GM12874 (cell line): Measurements from ENCODE around the gene DGKE.

ENCODE experiments used
- TF ChIP-seq, protein P1 (sequence below): IDR thresholded peaks from 2 replicates; pipeline ENCODE4 v1.5.1; 2011; ENCODE audit warnings: low read depth, mild to moderate bottlenecking, control low read depth, low read length, moderate library complexity; ENCODE audit not compliant: insufficient read depth

DGKE gene

DNA sequence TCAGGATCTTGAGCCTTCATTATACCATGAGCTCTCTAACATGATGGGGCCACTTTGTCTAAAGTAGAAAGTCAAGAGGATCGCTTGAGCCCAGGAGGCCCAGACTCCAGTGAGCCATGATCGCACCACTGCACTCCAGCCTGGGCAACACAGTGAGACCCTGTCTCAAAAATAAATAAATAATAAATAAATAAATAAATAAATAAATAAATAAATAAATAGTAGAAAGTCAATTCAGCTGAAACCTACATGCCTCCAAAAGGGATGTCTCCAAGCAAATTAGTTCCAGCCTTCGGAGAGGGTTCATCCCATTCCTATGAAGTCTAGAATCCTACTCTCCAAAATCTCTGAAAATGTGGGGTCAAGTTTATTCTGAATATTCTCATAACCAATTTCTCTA is 26.2 kb upstream of the DGKE start:
- TF ChIP-seq, protein P1, sequence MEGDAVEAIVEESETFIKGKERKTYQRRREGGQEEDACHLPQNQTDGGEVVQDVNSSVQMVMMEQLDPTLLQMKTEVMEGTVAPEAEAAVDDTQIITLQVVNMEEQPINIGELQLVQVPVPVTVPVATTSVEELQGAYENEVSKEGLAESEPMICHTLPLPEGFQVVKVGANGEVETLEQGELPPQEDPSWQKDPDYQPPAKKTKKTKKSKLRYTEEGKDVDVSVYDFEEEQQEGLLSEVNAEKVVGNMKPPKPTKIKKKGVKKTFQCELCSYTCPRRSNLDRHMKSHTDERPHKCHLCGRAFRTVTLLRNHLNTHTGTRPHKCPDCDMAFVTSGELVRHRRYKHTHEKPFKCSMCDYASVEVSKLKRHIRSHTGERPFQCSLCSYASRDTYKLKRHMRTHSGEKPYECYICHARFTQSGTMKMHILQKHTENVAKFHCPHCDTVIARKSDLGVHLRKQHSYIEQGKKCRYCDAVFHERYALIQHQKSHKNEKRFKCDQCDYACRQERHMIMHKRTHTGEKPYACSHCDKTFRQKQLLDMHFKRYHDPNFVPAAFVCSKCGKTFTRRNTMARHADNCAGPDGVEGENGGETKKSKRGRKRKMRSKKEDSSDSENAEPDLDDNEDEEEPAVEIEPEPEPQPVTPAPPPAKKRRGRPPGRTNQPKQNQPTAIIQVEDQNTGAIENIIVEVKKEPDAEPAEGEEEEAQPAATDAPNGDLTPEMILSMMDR: no peak

DNA sequence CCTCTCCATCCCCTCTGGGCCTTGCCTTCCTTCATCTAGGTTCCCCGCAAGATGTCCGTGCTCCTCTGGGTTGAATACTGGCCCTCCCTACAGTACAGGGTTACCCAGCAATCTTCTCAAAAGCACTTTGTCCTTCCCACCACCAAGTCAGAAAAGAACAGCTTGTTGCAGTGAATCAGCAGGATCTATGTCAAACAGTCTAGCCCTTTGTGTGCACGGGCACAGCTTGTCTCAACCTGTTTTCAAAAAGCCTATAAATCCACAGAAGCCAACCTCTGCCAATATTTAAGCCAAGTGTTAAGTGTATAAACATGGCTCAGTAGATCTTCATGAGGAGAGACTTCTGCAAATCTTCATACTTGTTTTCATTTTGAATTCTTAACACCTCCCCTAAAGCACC is 25.4 kb upstream of the DGKE start:
- TF ChIP-seq, protein P1: no peak

DNA sequence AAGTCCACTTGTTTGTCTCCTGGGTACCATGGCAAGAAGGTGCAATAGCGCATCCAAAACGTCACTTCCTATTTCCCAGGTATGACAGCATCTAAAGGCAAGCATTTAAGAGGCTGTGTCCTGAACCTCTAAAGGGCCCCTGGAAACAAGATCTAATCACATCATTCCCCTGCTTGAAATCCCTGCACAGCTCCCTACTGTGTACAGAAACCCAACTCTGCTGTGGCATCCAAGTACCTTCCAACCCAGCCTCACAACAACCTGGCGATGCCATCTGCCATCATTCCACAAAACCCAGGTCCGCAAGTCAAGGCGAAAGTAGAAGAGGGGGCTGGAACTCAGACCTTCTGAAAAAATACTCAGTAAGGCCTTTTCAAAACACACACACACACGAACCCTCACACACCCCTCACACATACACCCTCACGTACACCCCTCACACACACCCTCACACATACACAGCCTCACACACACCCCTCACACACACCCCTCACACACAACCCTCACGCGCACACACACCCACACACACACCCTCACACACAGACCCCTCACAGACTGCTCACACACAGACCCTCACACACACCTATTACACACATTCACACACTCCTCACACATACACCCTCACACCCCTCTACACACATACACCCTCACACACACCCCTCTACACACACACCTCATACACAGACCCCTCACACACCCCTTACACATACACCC is 24.7 kb upstream of the DGKE start:
- TF ChIP-seq, protein P1: no peak

DNA sequence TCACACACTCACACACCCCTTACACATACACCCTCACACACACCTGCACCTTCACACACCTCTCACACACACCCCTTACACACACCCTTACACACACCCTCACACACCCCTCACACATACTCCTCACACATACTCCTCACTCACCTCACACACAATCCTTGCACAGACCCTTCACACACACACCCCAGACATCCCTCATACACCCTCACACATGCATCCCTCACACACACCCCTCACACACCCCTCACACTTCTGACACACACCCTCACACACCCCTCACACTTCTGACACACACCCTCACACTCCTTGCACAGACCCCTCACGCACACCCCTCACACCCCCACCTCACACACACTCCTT is 24.2 kb upstream of the DGKE start:
- TF ChIP-seq, protein P1: no peak

DNA sequence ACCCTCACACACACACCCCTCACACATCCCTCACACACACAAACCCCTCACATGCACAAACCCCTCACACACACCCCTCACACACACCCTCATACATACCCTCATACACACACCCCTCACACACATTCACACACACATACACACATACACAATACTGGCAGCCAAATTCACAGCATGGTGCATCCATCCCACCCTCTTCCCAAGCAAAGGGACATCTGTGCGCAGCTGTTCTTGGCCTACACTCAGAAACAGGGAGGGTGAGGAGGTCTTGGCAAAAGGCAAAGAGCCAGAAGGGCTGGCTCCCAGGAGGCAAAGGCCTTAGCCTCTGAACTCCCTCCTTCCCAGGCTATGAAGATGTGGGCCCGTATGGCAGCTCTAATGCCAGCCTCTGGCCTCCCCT is 23.6 kb upstream of the DGKE start:
- TF ChIP-seq, protein P1: no peak

DNA sequence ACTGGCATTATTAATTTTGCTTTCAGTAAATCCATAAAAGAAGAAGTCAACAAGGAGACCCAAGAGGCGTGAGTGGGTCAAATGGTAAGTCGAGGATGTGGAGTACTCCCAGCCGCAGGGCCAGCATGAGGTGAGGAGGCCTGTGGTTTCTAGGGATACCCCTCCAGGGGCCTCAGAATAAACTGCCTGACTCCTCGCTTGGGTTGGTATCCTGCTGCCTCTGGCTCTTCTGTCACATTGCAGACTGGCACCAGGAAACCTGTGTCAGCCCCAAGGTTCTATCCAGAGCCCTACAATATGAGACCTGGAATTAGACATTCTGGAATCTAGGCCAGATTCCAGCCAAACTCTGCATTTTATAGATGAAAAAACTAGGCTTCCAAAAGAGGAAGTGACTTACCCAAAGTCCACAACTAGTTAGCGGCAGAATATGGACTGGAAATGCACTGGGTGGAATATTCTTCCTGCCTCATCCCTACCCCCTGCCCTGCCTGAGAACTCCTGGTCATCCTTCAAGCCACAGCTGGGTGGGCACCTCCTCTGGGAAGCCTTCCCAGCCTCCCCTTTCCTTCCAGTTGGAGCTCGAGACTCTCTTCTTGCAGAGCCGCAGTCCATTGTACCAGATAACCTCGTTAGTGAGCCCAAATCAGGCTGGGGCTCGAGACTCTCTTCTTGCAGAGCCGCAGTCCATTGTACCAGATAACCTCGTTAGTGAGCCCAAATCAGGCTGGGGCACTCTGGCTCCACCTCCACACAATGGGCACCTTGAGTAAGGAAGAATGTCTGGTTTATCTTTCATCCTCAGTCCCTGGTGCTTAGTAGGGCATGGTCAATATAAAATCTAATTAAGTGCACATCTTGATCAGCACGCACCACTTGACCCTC is 22.8 kb upstream of the DGKE start:
- TF ChIP-seq, protein P1: no peak

DNA sequence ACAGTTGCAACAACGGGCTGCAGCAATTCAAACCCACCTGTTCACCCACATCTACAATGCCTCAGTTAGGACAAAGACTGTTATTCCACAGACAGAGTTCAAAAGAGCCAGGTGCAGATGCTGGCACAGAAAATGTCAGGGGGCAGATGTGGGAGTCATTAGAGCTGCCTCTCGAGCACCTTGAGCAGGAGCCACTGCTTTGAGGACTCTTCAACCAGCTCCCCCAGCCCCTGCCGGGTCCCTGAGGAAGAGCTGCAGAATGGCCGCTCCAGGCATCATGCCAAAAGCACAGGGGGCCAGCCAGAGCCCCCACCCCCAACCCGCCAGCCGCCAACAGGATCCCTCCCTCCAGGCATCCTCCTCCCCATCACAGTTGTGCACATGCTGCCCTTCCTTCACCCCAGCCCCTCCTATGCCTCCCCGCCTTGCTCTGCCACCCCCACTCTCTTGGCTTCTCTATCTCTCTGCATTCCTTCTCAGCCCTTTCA is 21.0 kb upstream of the DGKE start:
- TF ChIP-seq, protein P1: no peak
